ENCODE measurements around the gene MTHFD1L. TPM values are rescaled to one million over a fixed set of nuclear protein-coding genes. Genes with fewer than 3 reads are reported as not detected.

MTHFD1L gene
- total and polyA plus RNA-seq, 7 experiments from 2014 or later = 5.7 to 57.8 (median 7.8) TPM

DNA sequence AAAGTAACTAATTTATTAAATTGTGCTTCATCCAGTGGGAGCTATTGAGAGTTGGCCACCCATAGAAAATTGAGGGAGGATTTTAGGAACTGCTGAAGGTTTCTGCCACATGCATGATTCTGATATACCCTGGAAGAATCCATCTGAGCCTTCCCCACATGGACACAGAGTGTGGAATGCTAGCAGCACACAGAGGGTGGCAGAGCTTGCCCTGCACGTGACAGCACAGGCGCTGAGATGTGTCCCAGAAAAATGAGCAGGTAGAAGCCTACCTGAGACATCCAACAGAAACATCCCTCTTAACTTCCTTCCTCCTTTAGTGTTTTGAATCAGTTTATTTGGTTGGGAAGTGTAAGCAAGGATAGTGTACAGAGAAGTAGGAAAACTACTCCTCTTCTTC, 96.9 kb downstream of the MTHFD1L start:
- Histone ChIP-seq H3K9me3 (ENCODE audit: control insufficient read depth in 2 of 3, low read length in 3 of 3) (no peaks in the 10 kb centered on the region), H3K36me3 (ENCODE audit: control insufficient read depth in 2 of 3, insufficient read depth in 3 of 3, low read length in 3 of 3) (no peaks in the 10 kb centered on the region), H3K4me3 (ENCODE audit: low read length) (no peak overlapping the region), H3K27me3 (ENCODE audit: control insufficient read depth in 2 of 2, insufficient read depth in 2 of 2, low read length in 2 of 2) (no peaks in the 10 kb centered on the region), H3K4me1 (ENCODE audit: control insufficient read depth in 2 of 2, insufficient read depth in 2 of 2, low read length in 2 of 2) (no peaks in the 10 kb centered on the region), H3K27ac (ENCODE audit: low read depth, low read length) (no peak overlapping the region)
- Mint-ChIP-seq H3K27me3 (no peaks in the 10 kb centered on the region), H3K9me3 (peaks cover 0 to 1% (median 0%) of the 10 kb centered on the region in 11 donors), H3K27ac (no peak overlapping the region), H3K4me1 (no peaks in the 10 kb centered on the region), H3K4me3 (no peak overlapping the region), H3K36me3 (peaks cover 4 to 43% (median 19%) of the 10 kb centered on the region in 5 donors)
- POLR2A ChIA-PET = no interaction called here
- CTCF ChIA-PET = interaction anchor here (0.7 kb wide), 1 partner anchor 908 kb away, joined by 4 read pairs; no protein-coding TSS in a partner anchor
- DNase-seq (no peak), ATAC-seq (no peak)
- intact Hi-C loops (cut with micrococcal nuclease) = no loop called here

DNA sequence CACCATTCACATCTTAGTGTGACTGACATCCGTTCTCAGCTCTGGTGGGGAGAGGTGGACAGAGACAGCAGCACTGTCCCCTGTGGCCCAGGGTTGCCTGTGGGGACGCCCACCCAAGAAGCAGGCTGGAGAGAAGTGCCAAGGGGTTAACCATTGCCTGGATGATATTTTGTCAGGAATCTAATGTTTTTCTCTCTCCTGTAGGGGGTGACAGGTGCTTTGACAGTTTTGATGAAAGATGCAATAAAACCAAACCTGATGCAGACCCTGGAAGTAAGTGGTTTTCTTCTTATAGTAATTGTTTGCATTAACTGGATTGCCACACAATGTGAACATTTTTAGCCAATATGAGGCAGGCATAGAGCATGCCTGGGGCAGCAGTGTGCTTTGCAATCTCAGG, 99.3 kb downstream of the MTHFD1L start:
- H3K4me1 ChIP-seq (ENCODE audit: control insufficient read depth in 2 of 2, insufficient read depth in 2 of 2, low read length in 2 of 2) = no peaks in the 10 kb centered on the region
- H3K9me3 Mint-ChIP-seq = peaks cover 0 to 1% (median 0%) of the 10 kb centered on the region in 11 donors
- ChIA-PET POLR2A (no interaction called here), CTCF (no interaction called here)
- no peak overlapping the region for H3K27ac ChIP-seq (ENCODE audit: low read depth, low read length)
- peaks cover 8 to 51% (median 26%) of the 10 kb centered on the region in 5 donors for H3K36me3 Mint-ChIP-seq
- H3K9me3 ChIP-seq (ENCODE audit: control insufficient read depth in 2 of 3, low read length in 3 of 3) = no peaks in the 10 kb centered on the region
- no peak overlapping the region for H3K27ac Mint-ChIP-seq
- no peak overlapping the region for H3K4me3 Mint-ChIP-seq
- intact Hi-C loops (cut with micrococcal nuclease) = loop anchor here in 1 of 2 donors (5.0 kb wide), 1 partner anchor 98 kb away; no protein-coding TSS in a partner anchor
- H3K27me3 Mint-ChIP-seq = no peaks in the 10 kb centered on the region
- no peaks in the 10 kb centered on the region for H3K36me3 ChIP-seq (ENCODE audit: control insufficient read depth in 2 of 3, insufficient read depth in 3 of 3, low read length in 3 of 3)
- H3K4me1 Mint-ChIP-seq = no peaks in the 10 kb centered on the region
- DNase-seq (no peak), ATAC-seq (no peak)
- H3K27me3 ChIP-seq (ENCODE audit: control insufficient read depth in 2 of 2, insufficient read depth in 2 of 2, low read length in 2 of 2) = no peaks in the 10 kb centered on the region
- no peak overlapping the region for H3K4me3 ChIP-seq (ENCODE audit: low read length)

DNA sequence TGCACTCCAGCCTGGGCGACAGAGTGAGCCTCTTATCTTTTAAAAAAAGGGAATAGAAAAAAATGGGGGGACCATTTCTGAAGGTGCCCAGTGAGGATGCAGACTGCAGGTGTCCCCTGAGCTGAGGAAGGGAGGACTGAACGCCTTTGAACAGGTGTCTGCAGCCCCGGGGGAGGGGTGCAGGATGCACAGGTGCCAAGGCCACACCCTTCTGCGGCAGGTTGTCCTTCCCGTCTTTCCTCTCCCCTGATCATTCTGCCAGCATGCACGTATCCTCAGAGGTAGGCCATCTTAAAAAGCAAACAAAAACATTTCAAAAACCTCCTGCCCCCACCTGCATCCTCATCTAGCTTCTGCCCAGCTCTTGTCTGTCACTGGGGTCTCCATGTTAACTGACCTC, 101.3 kb downstream of the MTHFD1L start:
- ChIA-PET CTCF (no interaction called here), POLR2A (no interaction called here)
- Mint-ChIP-seq H3K9me3 (no peaks in the 10 kb centered on the region), H3K27me3 (no peaks in the 10 kb centered on the region), H3K27ac (no peak overlapping the region), H3K4me1 (no peaks in the 10 kb centered on the region), H3K4me3 (no peak overlapping the region), H3K36me3 (peaks cover 8 to 45% (median 22%) of the 10 kb centered on the region in 5 donors)
- Histone ChIP-seq H3K9me3 (ENCODE audit: control insufficient read depth in 2 of 3, low read length in 3 of 3) (no peaks in the 10 kb centered on the region), H3K27ac (ENCODE audit: low read depth, low read length) (no peak overlapping the region), H3K4me1 (ENCODE audit: control insufficient read depth in 2 of 2, insufficient read depth in 2 of 2, low read length in 2 of 2) (no peaks in the 10 kb centered on the region), H3K36me3 (ENCODE audit: control insufficient read depth in 2 of 3, insufficient read depth in 3 of 3, low read length in 3 of 3) (no peaks in the 10 kb centered on the region), H3K4me3 (ENCODE audit: low read length) (no peak overlapping the region), H3K27me3 (ENCODE audit: control insufficient read depth in 2 of 2, insufficient read depth in 2 of 2, low read length in 2 of 2) (no peaks in the 10 kb centered on the region)
- ATAC-seq = no peak
- DNase-seq = no peak
- intact Hi-C loops (cut with micrococcal nuclease) = loop anchor here in 1 of 2 donors (5.0 kb wide), 1 partner anchor 96 kb away; no protein-coding TSS in a partner anchor

DNA sequence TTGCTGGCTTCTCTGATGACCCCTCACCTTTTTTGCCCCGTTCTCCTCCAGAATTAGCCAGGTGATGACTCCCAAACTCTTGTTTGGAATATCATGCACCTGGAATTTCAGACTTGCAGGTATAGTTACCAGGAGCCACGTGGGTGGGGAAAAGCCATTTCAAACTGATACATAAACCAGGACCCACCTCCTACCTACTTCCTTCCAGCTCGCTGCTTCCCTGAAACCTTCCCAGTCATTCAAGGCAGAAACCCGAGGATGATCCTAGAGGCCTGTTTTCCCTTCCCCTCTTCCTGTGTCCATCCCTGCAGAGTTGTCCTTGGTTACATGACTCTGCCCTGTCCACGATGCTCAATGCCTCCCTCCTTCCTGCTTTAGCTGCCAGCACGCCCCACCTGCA, 101.9 kb downstream of the MTHFD1L start:
- H3K27ac Mint-ChIP-seq = peak overlapping the region in 1 of 9 donors; percentile 3
- Histone ChIP-seq H3K4me1 (ENCODE audit: control insufficient read depth in 2 of 2, insufficient read depth in 2 of 2, low read length in 2 of 2) (no peaks in the 10 kb centered on the region), H3K36me3 (ENCODE audit: control insufficient read depth in 2 of 3, insufficient read depth in 3 of 3, low read length in 3 of 3) (peaks cover 0 to under 1% (median 0%) of the 10 kb centered on the region in 3 experiments), H3K4me3 (ENCODE audit: low read length) (no peak overlapping the region), H3K27me3 (ENCODE audit: control insufficient read depth in 2 of 2, insufficient read depth in 2 of 2, low read length in 2 of 2) (no peaks in the 10 kb centered on the region), H3K9me3 (ENCODE audit: control insufficient read depth in 2 of 3, low read length in 3 of 3) (no peaks in the 10 kb centered on the region), H3K27ac (ENCODE audit: low read depth, low read length) (no peak overlapping the region)
- ATAC-seq (no peak), DNase-seq (no peak)
- ChIA-PET CTCF (no interaction called here), POLR2A (no interaction called here)
- H3K4me1 Mint-ChIP-seq = no peaks in the 10 kb centered on the region
- intact Hi-C loops (cut with micrococcal nuclease) = loop anchor here in 1 of 2 donors (5.0 kb wide), 1 partner anchor 95 kb away; no protein-coding TSS in a partner anchor
- H3K27me3 Mint-ChIP-seq = no peaks in the 10 kb centered on the region
- no peaks in the 10 kb centered on the region for H3K9me3 Mint-ChIP-seq
- H3K4me3 Mint-ChIP-seq = no peak overlapping the region
- H3K36me3 Mint-ChIP-seq = peaks cover 8 to 51% (median 28%) of the 10 kb centered on the region in 5 donors

DNA sequence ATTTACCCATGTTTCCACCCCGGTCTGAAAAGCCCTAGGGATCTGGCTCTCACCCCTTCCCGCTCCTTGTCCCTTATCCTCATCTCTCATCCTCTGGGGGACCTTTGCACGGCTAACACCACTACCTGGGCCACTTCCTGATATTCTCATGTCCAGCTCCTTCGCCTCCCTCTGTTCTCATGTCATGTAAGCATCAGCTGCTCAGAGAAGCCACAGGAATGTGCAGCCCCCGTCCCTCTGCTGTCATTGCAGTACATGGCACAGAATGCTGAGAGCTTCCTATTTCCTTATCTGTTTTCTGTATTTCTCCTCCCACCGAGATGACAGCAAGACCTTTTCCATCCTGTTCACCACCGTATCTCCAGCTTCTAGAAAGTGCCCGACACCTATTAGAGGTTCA, 102.4 kb downstream of the MTHFD1L start:
- Histone ChIP-seq H3K27me3 (ENCODE audit: control insufficient read depth in 2 of 2, insufficient read depth in 2 of 2, low read length in 2 of 2) (no peaks in the 10 kb centered on the region), H3K9me3 (ENCODE audit: control insufficient read depth in 2 of 3, low read length in 3 of 3) (no peaks in the 10 kb centered on the region), H3K36me3 (ENCODE audit: control insufficient read depth in 2 of 3, insufficient read depth in 3 of 3, low read length in 3 of 3) (peaks cover 0 to 6% (median 0%) of the 10 kb centered on the region in 3 experiments), H3K4me1 (ENCODE audit: control insufficient read depth in 2 of 2, insufficient read depth in 2 of 2, low read length in 2 of 2) (no peaks in the 10 kb centered on the region), H3K27ac (ENCODE audit: low read depth, low read length) (no peak overlapping the region), H3K4me3 (ENCODE audit: low read length) (no peak overlapping the region)
- ChIA-PET CTCF (no interaction called here), POLR2A (no interaction called here)
- Mint-ChIP-seq H3K27me3 (no peaks in the 10 kb centered on the region), H3K4me1 (no peaks in the 10 kb centered on the region), H3K36me3 (peaks cover 11 to 56% (median 33%) of the 10 kb centered on the region in 5 donors), H3K27ac (no peak overlapping the region), H3K4me3 (no peak overlapping the region), H3K9me3 (peaks cover 0 to 3% (median 0%) of the 10 kb centered on the region in 11 donors)
- no peak for ATAC-seq
- intact Hi-C loops (cut with micrococcal nuclease) = loop anchor here in 1 of 2 donors (5.0 kb wide), 1 partner anchor 94 kb away; no protein-coding TSS in a partner anchor
- DNase-seq = no peak

DNA sequence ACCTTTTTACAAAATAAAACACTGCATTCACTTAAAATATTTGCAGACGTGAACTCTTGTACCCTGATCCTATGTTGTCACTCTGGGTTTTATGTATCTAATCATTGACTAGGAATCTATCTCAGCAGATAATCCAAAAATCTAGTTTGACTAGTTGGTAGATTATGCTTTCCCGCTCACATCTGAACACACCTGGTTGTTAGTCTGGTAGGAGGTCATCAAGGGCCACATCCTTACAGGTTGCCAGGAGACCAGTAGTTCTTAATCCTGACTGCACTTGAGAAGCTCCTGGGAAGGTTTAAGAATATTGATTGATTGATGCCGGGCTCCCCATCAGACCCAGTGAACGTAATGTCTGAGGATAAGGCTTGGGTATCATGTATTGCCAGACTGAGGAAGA, 104.4 kb downstream of the MTHFD1L start:
- no peak overlapping the region for H3K4me3 Mint-ChIP-seq
- H3K4me1 Mint-ChIP-seq = no peaks in the 10 kb centered on the region
- intact Hi-C loops (cut with micrococcal nuclease) = loop anchor here in 1 of 2 donors (5.0 kb wide), 1 partner anchor 92 kb away; no protein-coding TSS in a partner anchor
- H3K27ac ChIP-seq (ENCODE audit: low read depth, low read length) = no peak overlapping the region
- H3K36me3 ChIP-seq (ENCODE audit: control insufficient read depth in 2 of 3, insufficient read depth in 3 of 3, low read length in 3 of 3) = peaks cover 0 to 18% (median 0%) of the 10 kb centered on the region in 3 experiments
- ATAC-seq (no peak), DNase-seq (no peak)
- H3K36me3 Mint-ChIP-seq = peaks cover 13 to 62% (median 44%) of the 10 kb centered on the region in 5 donors
- H3K9me3 ChIP-seq (ENCODE audit: control insufficient read depth in 2 of 3, low read length in 3 of 3) = no peaks in the 10 kb centered on the region
- no peaks in the 10 kb centered on the region for H3K27me3 ChIP-seq (ENCODE audit: control insufficient read depth in 2 of 2, insufficient read depth in 2 of 2, low read length in 2 of 2)
- H3K4me1 ChIP-seq (ENCODE audit: control insufficient read depth in 2 of 2, insufficient read depth in 2 of 2, low read length in 2 of 2) = no peaks in the 10 kb centered on the region
- POLR2A ChIA-PET = no interaction called here
- CTCF ChIA-PET = no interaction called here
- H3K4me3 ChIP-seq (ENCODE audit: low read length) = no peak overlapping the region
- H3K9me3 Mint-ChIP-seq = peaks cover 0 to 8% (median 0%) of the 10 kb centered on the region in 11 donors
- no peak overlapping the region for H3K27ac Mint-ChIP-seq
- H3K27me3 Mint-ChIP-seq = no peaks in the 10 kb centered on the region

DNA sequence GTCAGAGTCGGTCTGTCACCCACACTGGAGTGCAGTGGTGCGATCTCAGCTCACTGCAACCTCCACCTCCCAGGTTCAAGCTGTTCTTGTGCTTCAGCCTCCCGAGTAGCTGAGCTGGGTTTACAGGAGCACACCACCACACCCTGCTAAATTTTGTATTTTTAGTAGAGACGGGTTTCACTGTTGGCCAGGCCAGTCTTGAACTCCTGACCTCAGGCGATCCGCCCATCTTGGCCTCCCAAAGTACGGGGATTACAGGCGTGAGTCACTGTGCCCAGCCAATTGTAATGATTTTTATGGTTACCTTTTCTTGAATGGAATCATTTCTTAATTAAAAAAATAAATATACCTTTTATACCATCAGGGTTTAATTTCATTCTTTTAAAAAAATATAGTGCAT, 105.7 kb downstream of the MTHFD1L start:
- Histone ChIP-seq H3K36me3 (ENCODE audit: control insufficient read depth in 2 of 3, insufficient read depth in 3 of 3, low read length in 3 of 3) (peaks cover 0 to 18% (median 0%) of the 10 kb centered on the region in 3 experiments), H3K9me3 (ENCODE audit: control insufficient read depth in 2 of 3, low read length in 3 of 3) (no peaks in the 10 kb centered on the region), H3K27ac (ENCODE audit: low read depth, low read length) (no peak overlapping the region), H3K4me3 (ENCODE audit: low read length) (no peak overlapping the region), H3K27me3 (ENCODE audit: control insufficient read depth in 2 of 2, insufficient read depth in 2 of 2, low read length in 2 of 2) (no peaks in the 10 kb centered on the region), H3K4me1 (ENCODE audit: control insufficient read depth in 2 of 2, insufficient read depth in 2 of 2, low read length in 2 of 2) (no peaks in the 10 kb centered on the region)
- Mint-ChIP-seq H3K9me3 (peaks cover 0 to 8% (median 0%) of the 10 kb centered on the region in 11 donors), H3K27me3 (no peaks in the 10 kb centered on the region), H3K4me1 (no peaks in the 10 kb centered on the region), H3K27ac (no peak overlapping the region), H3K4me3 (no peak overlapping the region), H3K36me3 (peaks cover 13 to 60% (median 45%) of the 10 kb centered on the region in 5 donors)
- intact Hi-C loops (cut with micrococcal nuclease) = no loop called here
- ATAC-seq (no peak), DNase-seq (no peak)
- CTCF ChIA-PET = no interaction called here
- POLR2A ChIA-PET = no interaction called here
